Activated naive CD4-positive, alpha-beta T cell treated with anti-CD3 and anti-CD28 coated beads, Interleukin-2, amount 50 U/mL, for 16 hours (primary cell): ENCODE data around the gene ADRA2C.

ENCODE experiments used
- DNase-seq: peaks from one replicate; pipeline ENCODE4 v3.0.0-alpha.2; 2020

Gene ADRA2C

DNA sequence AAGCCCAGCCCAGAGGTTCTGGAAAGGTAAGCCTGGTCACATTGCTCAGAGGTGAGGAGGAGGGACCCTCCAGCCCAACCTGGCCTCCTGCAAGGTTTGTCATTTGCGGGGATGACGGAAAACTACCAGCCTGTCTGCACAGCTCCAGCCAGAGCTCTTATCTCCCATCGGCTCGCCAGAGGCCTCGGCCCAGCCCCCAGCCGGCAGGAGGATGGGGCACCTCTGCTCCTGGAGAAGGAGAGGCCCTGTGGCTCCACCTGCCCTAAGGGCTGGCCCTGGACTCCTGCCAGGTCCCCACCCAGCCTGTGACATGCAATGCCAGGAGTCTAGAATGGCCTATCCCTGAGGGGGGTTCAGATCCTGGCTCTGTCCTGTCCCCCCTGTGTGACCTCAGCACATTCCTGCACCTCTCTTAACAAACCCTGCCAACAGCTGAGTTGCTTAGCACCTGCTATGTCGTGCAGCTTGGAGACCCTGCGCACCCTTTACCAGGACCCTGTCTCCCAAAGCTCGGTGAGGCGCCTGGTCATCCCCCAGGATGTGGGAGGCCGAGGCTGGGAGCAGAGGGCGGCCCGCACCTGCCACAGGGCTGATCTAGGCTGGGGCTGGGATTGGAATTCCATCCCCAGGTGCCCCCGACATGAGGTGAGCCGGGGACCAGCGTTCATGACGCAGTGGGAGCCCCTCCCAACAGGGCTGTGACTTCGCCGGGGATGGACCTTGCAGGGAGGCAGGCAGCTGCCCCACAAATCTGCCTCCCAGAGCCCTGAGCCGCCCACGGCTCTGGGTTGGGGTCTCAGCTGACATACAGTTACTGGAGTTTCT, 14.4 kb downstream of the ADRA2C start:
- DNase-seq: no peak

DNA sequence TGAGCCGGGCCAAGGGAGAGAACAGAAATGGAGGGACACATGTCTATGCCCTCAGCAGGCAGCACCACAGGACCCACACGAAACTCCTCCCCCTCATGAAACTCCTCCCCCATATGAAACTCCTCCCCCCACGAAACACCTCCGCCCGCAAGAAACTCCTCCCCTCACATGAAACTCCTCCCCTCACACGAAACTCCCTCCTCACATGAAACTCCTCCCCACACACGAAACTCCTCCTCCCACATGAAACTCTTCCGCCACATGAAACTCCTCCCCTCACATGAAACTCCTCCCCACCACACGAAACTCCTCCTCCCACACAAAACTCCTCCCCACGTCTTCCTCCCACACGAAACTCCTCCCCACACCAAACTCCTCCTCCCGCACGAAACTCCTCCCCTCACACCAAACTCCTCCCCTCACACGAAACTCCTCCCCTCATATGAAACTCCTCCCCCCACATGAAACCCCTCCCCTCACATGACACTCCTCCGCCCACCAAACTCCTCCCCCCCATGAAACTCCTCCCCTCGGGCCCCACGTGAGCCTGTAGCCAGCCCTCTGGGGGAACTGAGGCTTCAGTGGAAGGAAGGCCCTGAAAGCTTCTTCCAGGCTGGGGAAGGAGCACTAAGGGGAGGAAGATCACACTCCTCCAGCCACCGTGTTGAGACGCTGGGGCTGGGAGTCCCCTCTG, 15.2 kb downstream of the ADRA2C start:
- DNase-seq: no peak

DNA sequence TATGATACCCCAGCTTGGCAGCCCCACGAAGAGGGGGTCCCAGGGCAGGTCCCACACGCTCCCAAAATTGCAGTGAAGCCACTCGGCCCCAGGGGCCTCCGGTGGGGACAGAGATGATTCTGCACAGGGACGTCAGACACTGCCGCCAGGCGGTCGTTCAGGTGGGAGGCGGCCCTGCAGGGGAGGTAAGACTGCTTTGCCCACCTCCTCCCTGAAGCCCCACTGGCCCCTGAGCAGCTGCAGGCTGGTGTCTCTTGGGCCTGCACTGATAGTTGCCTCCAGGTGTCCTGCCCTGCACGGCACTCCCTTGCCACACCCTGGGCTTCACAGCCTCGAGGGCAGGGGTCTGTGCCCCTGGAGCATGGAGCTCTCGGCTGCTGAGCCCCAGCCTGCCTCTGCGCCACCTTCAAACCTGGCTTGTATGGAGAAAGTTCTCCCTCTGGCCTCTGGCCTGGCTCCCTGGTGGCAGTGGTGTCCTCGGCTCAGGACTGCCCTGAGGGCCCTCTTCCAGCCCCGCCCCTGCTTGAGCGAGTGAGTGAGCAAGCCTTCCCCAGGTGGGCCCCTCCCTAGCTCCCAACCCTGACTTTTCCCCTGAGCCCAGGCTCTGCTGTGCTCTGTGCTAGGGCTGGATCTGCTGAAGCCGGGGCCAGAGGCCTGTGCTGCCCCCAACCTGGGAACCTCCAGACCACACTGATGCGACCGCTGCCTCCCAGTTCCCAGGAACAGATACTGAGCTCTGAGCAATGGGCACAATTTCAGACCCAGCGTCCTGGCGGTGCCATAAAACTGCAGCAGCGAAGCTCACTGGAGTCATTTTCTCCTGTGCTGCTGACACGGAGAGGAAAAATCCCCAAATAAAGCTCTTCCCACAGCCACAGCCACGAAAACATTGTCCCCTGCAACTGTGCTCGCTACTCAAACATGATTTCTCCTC, 16.1 kb downstream of the ADRA2C start:
- DNase-seq: no peak

DNA sequence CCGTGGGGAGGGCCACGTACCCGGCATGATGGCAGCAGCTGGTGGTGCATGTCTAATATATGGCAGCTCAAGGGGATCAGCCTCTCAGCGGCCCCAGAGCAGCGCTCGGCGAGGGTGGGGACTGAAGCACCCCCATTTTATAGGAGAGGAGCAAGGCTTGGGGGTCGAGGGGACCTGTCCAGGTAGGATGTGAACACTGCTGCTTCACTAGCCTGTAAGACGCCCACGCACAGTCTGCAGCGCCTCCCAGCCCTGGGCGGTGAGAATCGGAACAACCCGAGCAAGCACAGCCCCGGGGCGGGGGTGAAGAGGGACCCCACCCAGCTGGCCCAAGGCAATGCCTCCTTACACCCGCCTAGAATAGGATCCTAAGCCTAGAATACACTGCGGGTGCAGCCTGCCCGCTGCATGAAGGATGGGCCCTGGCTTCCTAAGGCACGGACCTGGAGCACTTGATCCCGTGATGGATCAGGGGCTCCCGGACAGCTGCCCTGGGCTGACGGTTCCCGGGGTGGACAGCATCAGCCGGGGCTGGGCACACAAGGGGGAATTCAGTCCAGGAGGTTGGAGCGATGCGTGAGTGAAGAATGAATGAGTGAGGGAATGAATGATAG, 17.6 kb downstream of the ADRA2C start:
- DNase-seq: no peak

DNA sequence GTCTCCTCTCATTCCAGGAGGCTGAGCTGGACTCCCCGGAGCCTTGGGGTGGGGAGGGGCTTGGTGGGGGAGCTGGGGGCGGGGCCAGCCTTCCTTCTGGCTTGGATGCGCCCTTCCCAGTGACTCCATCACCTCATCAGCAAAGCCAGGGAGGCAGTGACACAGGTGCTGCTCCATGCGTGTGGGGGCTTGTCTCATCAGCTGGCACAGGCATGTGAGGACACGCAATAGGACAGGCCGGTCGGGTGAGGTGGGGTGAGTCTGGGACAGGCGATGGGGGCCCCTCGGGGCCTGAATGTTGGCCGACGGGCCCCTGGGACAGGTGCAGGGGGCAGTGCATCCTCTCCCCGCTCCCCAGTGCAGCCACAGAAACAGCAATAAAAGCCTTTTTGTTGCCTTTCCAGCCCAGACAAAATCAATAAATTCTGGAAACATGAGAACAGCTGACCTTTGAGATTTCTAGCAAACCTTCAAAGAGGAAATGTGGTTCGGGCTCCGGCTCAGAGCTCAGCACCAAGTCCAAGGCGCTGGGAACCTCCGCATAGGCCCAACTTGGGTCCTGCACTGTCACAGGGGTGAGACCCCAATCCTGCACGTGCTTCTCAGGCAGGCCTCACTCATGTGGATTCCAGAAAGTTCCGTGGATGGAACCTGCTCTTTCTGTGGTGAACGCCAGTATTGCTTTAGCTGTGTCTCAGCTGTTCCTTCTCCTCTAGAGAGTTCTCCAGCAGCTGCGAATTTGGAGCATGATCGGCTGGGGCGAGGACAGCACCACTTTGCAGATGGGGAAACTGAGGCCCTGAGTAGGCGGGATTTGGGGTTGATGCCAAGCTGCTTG, 18.5 kb downstream of the ADRA2C start:
- DNase-seq: no peak

DNA sequence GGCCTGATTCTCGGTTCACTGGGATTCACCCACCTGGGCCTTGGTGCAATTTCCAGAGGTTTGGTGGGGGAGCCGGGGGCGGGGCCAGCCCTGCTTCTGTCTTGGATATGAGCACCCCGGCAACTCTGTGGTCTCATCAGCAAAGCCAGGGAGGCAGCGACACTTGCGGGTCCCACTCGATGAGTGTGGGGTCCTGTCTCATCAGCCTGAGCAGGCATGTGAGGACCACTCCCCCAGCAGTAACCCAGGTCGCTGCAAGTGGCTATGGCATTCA, 19.0 kb downstream of the ADRA2C start:
- DNase-seq: no peak

DNA sequence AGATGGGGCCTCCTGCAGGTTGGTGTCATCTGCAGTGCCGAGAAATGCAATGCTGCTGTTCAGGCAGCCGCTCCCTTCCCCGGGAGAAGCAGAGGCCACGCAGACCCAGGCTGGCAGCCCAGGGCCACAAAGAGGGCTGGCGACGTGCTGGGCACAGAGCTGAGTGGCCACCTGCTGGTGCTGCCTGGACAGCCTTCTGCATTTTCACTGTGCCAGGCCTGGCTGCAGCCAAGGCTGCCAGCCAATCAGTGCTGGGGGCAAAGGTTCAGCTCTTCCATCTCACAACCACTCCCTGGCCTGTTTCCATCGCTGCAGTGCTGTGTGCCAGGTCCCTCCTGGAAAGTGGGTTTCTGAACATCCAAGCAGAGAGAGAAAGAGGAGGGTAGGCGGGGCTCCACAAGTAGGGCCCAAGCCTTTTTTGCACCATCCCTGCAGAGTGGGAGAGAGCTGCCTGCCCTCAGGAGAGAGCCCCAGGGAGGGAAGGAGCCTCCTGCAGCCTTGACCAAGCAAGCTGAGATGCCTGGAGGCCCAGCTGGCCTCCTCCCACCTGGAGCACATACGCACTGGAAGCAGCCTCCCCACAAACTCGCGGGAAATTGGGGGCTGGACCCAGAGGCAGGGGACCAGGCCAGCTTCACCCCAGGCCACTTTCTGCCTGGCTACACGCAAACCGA, 20.1 kb downstream of the ADRA2C start:
- no peak for DNase-seq

DNA sequence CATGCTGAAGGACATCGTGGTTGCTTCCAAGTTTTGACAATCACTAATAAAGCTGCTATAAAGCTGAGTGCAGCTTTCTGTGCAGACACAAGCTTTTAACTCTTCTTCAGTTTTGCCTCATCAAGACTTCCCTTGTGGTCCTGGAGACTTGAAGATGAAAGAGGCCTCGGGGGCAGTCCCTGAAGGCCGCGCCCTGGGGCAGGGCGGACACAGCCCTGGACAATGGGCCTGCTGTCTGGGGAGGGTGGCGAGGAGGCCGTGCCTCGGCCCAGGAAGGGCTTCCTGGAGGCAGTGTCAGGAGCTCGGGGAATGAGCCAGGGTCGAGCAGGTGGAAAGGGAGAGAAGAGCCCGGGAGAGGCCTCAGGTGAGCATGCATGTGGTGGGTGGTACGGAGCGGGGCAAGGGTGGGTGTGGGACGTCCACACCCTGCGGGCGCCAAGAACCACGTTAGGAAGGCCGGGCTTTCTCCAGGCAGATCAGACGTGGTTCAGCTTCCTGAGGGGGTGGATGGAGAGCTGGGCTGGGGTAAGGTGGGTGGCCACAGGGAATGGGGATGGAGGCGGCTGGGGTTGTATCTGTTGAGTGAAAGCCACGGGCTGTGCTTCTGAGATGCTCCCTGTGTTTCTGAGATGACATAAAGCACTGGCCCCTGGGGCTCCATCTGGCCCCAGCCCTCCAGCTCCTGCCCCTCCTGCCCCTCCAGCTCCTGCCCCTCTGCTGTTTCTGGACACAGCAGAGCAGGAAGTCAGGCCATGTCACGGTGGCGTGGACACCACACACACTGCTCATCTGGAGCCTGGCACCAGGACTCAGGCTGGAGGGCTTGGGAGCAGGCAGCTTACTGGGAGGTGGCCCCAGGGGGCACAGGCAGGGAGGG, 21.5 kb downstream of the ADRA2C start:
- DNase-seq: no peak

DNA sequence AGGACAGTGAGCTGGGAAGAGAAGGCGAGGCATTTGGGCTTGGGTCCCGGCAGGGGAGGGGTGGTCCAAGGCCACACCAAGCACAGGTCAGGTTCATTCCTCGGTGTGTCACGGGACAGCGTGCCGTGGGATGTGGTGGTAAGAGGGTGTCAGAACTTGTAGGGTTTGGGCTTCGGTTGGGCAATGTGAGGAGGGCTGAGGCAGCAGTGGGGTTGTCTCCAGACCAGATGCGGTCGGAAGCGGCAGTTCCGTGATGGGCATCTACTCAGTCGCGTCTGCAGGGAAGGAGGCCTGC, 22.1 kb downstream of the ADRA2C start:
- no peak for DNase-seq

DNA sequence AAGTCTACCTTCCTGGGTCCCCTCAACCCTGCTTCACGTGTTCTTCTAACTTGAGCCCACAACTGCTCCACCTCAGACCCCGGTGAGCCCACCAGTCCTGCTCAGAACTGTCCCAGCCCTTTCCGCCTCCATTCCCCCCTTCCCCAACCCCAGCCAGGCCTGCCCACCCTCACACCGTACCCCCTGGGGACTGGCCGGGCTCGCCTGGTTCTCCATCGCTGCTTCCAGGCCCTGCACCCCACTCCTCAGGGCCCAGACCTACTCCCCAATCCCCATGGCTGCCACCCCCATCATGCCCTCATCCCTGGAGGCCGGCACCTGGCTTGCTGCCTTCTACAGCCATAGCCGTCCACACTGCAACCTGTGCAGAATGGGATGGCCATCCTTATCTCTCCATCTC, 23.4 kb downstream of the ADRA2C start:
- DNase-seq: no peak

DNA sequence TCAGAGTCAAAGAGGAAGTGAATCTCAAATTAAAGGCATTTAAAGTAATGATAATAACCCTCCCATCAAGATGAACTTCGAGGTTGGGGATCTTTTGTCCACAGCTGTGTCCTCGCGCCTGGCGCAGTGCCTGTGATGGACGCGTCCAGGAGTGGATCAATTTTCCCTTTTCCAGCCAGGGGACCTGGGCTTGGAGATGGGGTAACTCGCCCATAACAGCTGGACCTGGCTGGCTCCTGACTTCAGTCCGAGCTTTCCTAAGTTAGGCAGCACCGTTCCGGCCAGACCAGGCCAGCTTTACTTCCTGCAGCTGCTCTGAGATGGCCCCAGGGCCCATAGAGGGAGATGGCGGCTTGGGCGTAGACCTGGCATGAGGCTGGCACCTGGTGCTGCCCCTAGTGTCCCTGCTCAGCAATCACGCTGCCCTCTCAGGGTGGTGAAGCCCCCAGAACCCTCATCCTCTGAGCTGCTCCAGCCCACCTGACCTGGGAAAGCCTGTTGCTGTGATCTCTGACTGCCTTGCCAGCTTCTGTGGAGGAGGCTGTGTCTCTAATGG, 23.9 kb downstream of the ADRA2C start:
- no peak for DNase-seq

DNA sequence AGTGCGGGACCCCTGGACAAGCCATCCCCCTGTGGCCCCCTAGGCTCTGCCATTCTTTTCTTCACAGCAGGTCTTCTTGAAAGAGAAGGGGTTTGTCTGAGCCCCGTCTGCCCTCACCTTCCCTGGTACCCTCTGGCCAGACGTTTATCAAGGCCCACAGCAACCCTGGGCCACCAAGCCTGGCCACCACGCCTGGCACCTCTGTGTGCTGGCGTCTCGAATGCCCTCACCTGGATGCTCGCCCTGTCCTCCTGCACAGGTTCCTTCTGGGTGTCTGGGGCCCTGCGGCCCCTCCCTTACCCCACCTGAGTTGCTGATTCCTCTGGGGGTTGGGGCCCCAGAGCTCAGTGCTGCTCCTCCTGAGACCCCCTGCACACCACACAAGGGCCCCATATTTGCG, 25.1 kb downstream of the ADRA2C start:
- DNase-seq: no peak

DNA sequence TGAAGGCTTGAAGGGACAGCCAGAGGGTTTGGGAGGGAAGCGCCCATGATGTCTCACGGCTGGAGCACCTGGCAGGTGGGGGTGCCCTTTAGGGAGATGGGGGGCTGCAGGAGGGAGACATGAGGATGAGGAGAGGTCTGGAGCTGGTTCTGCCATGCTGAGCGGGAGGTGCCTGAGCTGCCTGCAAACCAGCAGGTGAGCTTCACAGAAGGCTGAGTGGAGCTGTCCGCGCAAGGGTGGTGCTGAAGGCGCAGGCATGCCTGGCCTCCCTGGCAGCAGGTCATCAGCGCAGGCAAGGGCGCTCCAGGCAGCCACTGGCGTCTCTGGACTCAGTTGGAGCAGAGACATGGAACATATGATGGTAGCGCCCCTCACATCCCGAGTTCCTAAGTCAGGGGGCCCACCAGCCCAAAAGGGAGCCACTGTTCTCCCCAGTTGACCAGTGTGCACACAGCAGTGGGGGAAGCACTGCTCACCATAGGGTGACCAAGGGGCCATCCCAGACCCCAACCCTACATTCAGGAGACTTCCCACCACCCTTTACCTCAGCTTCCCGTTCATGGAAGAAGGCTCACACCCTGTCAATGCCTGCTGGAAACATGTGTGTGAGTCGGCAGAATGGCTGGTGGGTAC, 25.8 kb downstream of the ADRA2C start:
- no peak for DNase-seq

DNA sequence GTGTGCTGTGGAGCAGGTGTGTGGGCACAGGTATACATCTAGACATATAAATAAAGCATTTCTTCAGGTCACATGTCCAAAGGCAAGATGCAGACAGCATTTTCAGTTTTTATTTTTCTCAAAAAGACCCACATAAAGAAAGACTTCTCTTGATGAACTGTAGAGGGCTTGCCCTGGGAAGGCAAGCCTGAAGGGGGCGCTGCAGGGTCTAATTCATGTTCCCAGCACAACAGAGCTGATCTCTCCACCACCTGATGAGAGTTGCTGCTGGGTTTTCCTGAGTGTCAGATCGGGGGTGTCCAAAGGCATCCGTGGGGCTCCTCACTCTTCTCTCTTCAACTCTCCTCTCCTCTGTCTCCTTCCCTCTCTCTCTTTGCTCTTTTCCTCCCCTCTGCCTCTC, 26.6 kb downstream of the ADRA2C start:
- no peak for DNase-seq

DNA sequence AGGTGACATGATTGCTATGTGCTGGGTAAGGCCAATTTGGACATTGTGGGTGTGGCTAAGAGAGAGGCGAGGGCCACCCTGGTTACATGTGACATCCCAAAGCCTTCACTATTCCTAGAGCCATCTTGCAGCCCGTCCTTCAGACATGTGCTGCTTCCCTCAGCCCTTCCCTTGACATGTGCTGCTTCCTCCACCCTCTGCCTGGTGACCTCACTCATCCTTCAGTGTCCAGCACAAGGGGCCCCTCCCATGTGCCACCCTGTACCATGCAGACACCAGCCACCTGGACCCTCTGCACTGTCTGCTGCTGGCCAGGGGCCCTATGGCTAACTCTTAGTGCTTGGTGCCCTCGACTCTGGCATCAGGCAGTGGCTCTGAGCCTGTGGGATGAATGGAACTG, 27.4 kb downstream of the ADRA2C start:
- DNase-seq: no peak

DNA sequence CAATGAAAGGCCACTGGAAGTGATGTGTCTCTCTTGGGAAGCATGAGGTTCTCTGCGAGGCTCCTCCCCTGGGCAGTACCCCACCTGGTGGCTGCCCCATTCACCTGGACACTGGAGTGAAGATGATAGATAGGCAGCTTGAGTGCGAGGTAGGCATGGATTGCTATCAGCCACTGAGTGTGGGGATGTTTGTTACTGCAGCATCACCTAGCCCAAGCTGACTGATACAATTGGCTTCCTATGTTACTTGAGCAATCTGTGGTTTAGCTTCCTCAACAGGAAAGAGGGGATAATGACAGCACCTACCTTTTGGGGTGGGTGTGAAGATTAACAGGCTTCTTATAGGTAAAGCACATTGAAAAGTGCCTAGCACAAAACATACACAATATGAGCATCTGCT, 30.8 kb downstream of the ADRA2C start:
- DNase-seq: no peak

DNA sequence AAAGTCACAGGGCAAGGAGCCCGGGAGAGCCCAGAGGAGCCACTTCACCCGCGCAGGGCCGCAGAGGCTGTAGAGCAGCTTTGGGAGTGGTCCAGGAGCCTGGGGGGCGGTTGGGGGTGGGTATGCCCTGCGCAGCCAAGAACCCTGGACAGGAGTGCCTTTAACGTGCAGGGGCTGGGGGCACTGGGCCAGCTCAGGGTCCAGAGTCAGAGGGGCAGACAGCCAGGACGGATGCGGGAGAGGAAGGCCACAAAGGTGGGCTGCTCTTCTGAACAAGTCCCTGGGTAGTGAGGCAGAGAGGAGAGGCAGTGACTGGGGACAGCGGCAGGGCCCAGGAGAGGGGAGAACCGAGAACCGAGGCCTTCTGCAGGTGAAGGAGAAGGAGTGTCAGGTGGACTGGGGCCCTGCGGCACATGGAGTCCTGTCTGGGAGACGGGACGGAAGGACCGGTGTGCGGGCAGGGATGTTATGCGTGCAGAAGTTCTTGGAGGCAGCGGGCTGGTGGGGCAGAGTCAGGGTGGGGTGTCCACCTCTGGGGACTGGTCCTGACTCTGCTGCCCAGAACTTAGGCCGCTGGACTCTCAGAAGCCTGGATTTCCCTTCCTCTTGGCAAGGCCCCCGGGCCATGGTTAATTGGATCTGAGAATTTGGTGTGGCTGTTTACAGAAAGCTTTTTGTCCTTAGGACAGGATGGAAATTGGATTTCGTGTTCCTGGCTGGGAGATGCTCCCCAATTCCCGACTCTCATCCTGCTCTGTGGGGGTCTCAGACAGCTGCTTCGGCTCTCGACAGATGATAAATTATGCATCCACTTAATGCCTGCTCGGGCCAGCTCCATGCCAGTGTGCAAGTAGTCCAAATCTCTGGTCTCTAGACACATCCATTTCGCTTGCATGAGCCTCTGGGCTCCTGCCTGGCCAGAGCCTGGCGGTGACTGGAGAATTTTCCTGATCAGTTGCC, 31.9 kb downstream of the ADRA2C start:
- no peak for DNase-seq

DNA sequence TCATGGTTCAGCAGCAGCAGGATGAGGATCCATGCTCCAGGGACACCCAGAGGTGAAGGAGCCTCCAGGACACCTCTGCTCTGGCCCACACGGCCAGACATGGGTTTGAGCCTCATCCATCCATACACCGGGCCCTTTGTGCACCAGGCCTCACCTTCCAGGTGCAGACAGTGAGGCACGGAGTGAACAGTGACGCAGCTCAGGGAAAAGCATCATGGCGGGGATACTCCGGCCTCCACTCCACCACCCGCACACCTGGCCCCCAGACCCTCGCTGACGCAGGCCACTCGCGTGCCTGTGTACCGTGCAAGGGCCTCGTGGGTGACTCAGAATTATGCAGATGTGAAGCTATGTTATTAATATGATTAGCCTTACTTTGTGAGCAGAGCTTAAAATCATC, 33.3 kb downstream of the ADRA2C start:
- no peak for DNase-seq

DNA sequence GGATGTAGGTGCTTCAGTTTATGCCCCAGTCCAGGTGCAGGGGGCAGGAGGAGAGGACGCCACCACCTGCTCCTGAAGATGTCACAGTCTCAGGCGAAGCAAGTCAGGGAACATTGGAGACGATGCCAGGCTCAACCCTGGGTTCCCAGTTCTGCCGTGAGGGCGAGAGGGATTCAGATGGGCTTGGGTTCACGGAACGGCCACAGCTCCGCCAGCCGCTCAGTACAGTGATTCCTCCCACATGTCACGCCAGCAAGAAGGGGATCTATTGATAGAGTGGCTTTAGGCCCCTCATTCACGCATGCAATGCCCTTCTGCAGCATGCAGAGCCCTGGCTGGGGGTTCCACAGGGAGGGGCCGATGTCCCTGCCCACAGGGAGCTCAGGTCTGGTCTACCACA, 34.2 kb downstream of the ADRA2C start:
- no peak for DNase-seq
